ENCODE data around the gene PNISR. TPM values are rescaled to one million over a fixed set of nuclear protein-coding genes. Genes with fewer than 3 reads are reported as not detected.

The PNISR gene
- total and polyA plus RNA-seq, 12 donors = 25.6 to 161 (median 90.3) TPM

- WGBS, 4 donors = 77 to 87% (median 83%) methylated on average over 9 of the region's 9 CpGs
- Histone ChIP-seq H3K27me3 (no peaks in the 10 kb centered on the region), H3K4me1 (replicated peaks in 1 of 2) (peaks cover 11 to 56% of the 10 kb centered on the region in 2 donors), H3K4me3 (no peak overlapping the region), H3K27ac (no peak overlapping the region), H3K9me3 (replicated peaks in 1 of 3) (no peaks in the 10 kb centered on the region), H3K36me3 (replicated peaks in 1 of 2) (peaks cover 0 to 4% of the 10 kb centered on the region in 2 donors)
- DNase-seq = no peak
- TF ChIP-seq POLR2A (IDR thresholded peaks at IDR 0.05) (no peak), CTCF (IDR thresholded peaks at IDR 0.05) (no peak)
- intact Hi-C loops (cut with DNase I) = no loop called here
These were observed 8.0 kb downstream of the PNISR start for GRCh38 chr6:99416892-99417767.

GRCh38 chr6:99416226-99416625 lies 8.9 kb downstream of the PNISR start:
- 76 to 85% (median 77%) methylated on average over 2 of the region's 2 CpGs for WGBS, 4 donors
- no peak for DNase-seq

GRCh38 chr6:99415446-99415845 lies 9.7 kb downstream of the PNISR start:
- DNase-seq = no peak
- TF ChIP-seq POLR2A (IDR thresholded peaks at IDR 0.05) (no peak), CTCF (IDR thresholded peaks at IDR 0.05) (no peak)
- H3K36me3 ChIP-seq (replicated peaks in 1 of 2) = peaks cover 0 to 6% of the 10 kb centered on the region in 2 donors
- intact Hi-C loops (cut with DNase I) = no loop called here
- no peaks in the 10 kb centered on the region for H3K9me3 ChIP-seq (replicated peaks in 1 of 3)
- H3K4me3 ChIP-seq = no peak overlapping the region
- peaks cover 5 to 43% of the 10 kb centered on the region in 2 donors for H3K4me1 ChIP-seq (replicated peaks in 1 of 2)
- no peaks in the 10 kb centered on the region for H3K27me3 ChIP-seq
- no peak overlapping the region for H3K27ac ChIP-seq

More at GRCh38 chr6:99416226-99416625, 8.9 kb downstream of the PNISR start:
- Histone ChIP-seq H3K27ac (no peak overlapping the region), H3K36me3 (replicated peaks in 1 of 2) (peaks cover 0 to 6% of the 10 kb centered on the region in 2 donors), H3K9me3 (replicated peaks in 1 of 3) (no peaks in the 10 kb centered on the region), H3K27me3 (no peaks in the 10 kb centered on the region), H3K4me1 (replicated peaks in 1 of 2) (peaks cover 5 to 50% of the 10 kb centered on the region in 2 donors), H3K4me3 (no peak overlapping the region)
- intact Hi-C loops (cut with DNase I) = no loop called here
- TF ChIP-seq POLR2A (IDR thresholded peaks at IDR 0.05) (no peak), CTCF (IDR thresholded peaks at IDR 0.05) (no peak)

- no peak overlapping the region for H3K4me3 ChIP-seq
- H3K27me3 ChIP-seq = no peaks in the 10 kb centered on the region
- no peak for TF ChIP-seq CTCF (IDR thresholded peaks at IDR 0.05)
- TF ChIP-seq POLR2A (IDR thresholded peaks at IDR 0.05) = no peak
- peaks cover 5 to 43% of the 10 kb centered on the region in 2 donors for H3K4me1 ChIP-seq (replicated peaks in 1 of 2)
- H3K27ac ChIP-seq = no peak overlapping the region
- peaks cover 0 to 29% of the 10 kb centered on the region in 2 donors for H3K36me3 ChIP-seq (replicated peaks in 1 of 2)
- intact Hi-C loops (cut with DNase I) = no loop called here
- 77 to 87% (median 84%) methylated on average over 1 of the region's 1 CpG for WGBS, 4 donors
- no peak for DNase-seq
- no peaks in the 10 kb centered on the region for H3K9me3 ChIP-seq (replicated peaks in 1 of 3)
These were observed 13.0 kb downstream of the PNISR start for GRCh38 chr6:99412065-99412464.
